IMR-90 (cell line): ENCODE results near the gene NF2.

Experiments
- BHLHE40 ChIP-seq: fragments of 150-350 bp; IDR thresholded peaks from 2 replicates; pipeline ENCODE4 v1.6.1; 2016; ENCODE audit warnings: mild to moderate bottlenecking, low read depth, low read length
- CEBPB ChIP-seq: IDR thresholded peaks from 2 replicates; pipeline ENCODE4 v1.6.1; 2012; ENCODE audit warnings: low read depth, low read length, improper control_type of control experiment
- CTCF ChIP-seq: conservative IDR thresholded peaks from 2 replicates; pipeline ENCODE4 v1.5.1; 2012; ENCODE audit warnings: mild to moderate bottlenecking, low read depth, low read length, improper control_type of control experiment
- ELK1 ChIP-seq: fragments of 150-350 bp; IDR thresholded peaks from 2 replicates; pipeline ENCODE4 v1.6.1; 2016; ENCODE audit warnings: low read depth, mild to moderate bottlenecking, low read length, moderate library complexity, borderline replicate concordance
- MAZ ChIP-seq: IDR thresholded peaks from 2 replicates; pipeline ENCODE4 v1.6.1; 2012; ENCODE audit warnings: low read depth, mild to moderate bottlenecking, low read length, improper control_type of control experiment, moderate library complexity, borderline replicate concordance
- MXI1 ChIP-seq: IDR thresholded peaks from 2 replicates; pipeline ENCODE4 v1.6.1; 2012; ENCODE audit warnings: low read depth, mild to moderate bottlenecking, low read length, moderate library complexity, borderline replicate concordance
- POLR2A ChIP-seq: IDR thresholded peaks from 2 replicates; pipeline ENCODE4 v1.6.1; 2012; ENCODE audit warnings: mild to moderate bottlenecking, low read depth, low read length
- RAD21 ChIP-seq: IDR thresholded peaks from 2 replicates; pipeline ENCODE4 v1.6.1; 2012; ENCODE audit warnings: low read length, improper control_type of control experiment
- SMC3 ChIP-seq: fragments of 150-350 bp; IDR thresholded peaks from 2 replicates; pipeline ENCODE4 v1.6.1; 2016; ENCODE audit warnings: low read depth, mild to moderate bottlenecking, antibody characterized with exemption, low read length, moderate library complexity
- USF2 ChIP-seq: fragments of 150-350 bp; IDR thresholded peaks from 2 replicates; pipeline ENCODE4 v1.6.1; 2017; ENCODE audit warnings: mild to moderate bottlenecking, antibody characterized with exemption, low read length, low read depth

GRCh38 chr22:29691636-29692326, 88.3 kb downstream of the NF2 start:
- TF ChIP-seq USF2, result no peak
- TF ChIP-seq MXI1, result no peak
- no peak for TF ChIP-seq CTCF
- no peak for TF ChIP-seq ELK1
- TF ChIP-seq RAD21, result no peak
- TF ChIP-seq BHLHE40, result no peak
- TF ChIP-seq POLR2A, result no peak
- no peak for TF ChIP-seq SMC3
- no peak for TF ChIP-seq MAZ
- no peak for TF ChIP-seq CEBPB
